ENCODE data around the gene PRPS1. TPM values are rescaled to one million over a fixed set of nuclear protein-coding genes. Genes with fewer than 3 reads are reported as not detected.
A peak's percentile ranks its signal among the peaks of the same experiment; 100 is the strongest.

The PRPS1 gene
- total RNA-seq, 1 donor from 2014 or later, result 45.1 TPM

- Mint-ChIP-seq H3K27me3 (no peaks in the 10 kb centered on the region), H3K4me1 (ENCODE audit: unreplicated experiment) (peaks cover 7% of the 10 kb centered on the region), H3K9me3 (no peaks in the 10 kb centered on the region), H3K4me3 (peak overlapping the region; percentile 42), H3K36me3 (no peaks in the 10 kb centered on the region), H3K27ac (peak overlapping the region; percentile 56)
- no peak for DNase-seq (ENCODE audit: extremely low spot score, unreplicated experiment)
- no peak for TF ChIP-seq CTCF (conservative IDR thresholded peaks at IDR 0.05)
Observed at GRCh38 chrX:107674480-107675364, 46.4 kb downstream of the PRPS1 start.

GRCh38 chrX:107675365-107675654 is 47.0 kb downstream of the PRPS1 start:
- no peaks in the 10 kb centered on the region for H3K9me3 Mint-ChIP-seq
- DNase-seq (ENCODE audit: extremely low spot score, unreplicated experiment), result no peak
- H3K27me3 Mint-ChIP-seq, result peaks cover 2% of the 10 kb centered on the region
- TF ChIP-seq CTCF (conservative IDR thresholded peaks at IDR 0.05), result no peak
- H3K4me1 Mint-ChIP-seq (ENCODE audit: unreplicated experiment), result peaks cover 9% of the 10 kb centered on the region
- H3K4me3 Mint-ChIP-seq, result no peak overlapping the region
- no peaks in the 10 kb centered on the region for H3K36me3 Mint-ChIP-seq
- no peak overlapping the region for H3K27ac Mint-ChIP-seq

GRCh38 chrX:107675823-107676555 is 47.7 kb downstream of the PRPS1 start:
- Mint-ChIP-seq H3K27me3 (peaks cover 4% of the 10 kb centered on the region), H3K4me1 (ENCODE audit: unreplicated experiment) (peaks cover 16% of the 10 kb centered on the region), H3K36me3 (no peaks in the 10 kb centered on the region), H3K27ac (peak overlapping the region; percentile 58), H3K9me3 (no peaks in the 10 kb centered on the region), H3K4me3 (peak overlapping the region; percentile 79)
- no peak for TF ChIP-seq CTCF (conservative IDR thresholded peaks at IDR 0.05)
- DNase-seq (ENCODE audit: extremely low spot score, unreplicated experiment), result no peak

GRCh38 chrX:107676559-107677378 is 48.5 kb downstream of the PRPS1 start:
- peak overlapping the region; percentile 58 for H3K27ac Mint-ChIP-seq
- DNase-seq (ENCODE audit: extremely low spot score, unreplicated experiment), result no peak
- peaks cover 16% of the 10 kb centered on the region for H3K4me1 Mint-ChIP-seq (ENCODE audit: unreplicated experiment)
- H3K27me3 Mint-ChIP-seq, result peaks cover 4% of the 10 kb centered on the region
- no peaks in the 10 kb centered on the region for H3K36me3 Mint-ChIP-seq
- H3K9me3 Mint-ChIP-seq, result no peaks in the 10 kb centered on the region
- TF ChIP-seq CTCF (conservative IDR thresholded peaks at IDR 0.05), result no peak
- H3K4me3 Mint-ChIP-seq, result peak overlapping the region; percentile 79

GRCh38 chrX:107677501-107677901 is 49.2 kb downstream of the PRPS1 start:
- peaks cover 4% of the 10 kb centered on the region for H3K27me3 Mint-ChIP-seq
- peaks cover 16% of the 10 kb centered on the region for H3K4me1 Mint-ChIP-seq (ENCODE audit: unreplicated experiment)
- H3K9me3 Mint-ChIP-seq, result no peaks in the 10 kb centered on the region
- no peaks in the 10 kb centered on the region for H3K36me3 Mint-ChIP-seq
- DNase-seq (ENCODE audit: extremely low spot score, unreplicated experiment), result no peak
- TF ChIP-seq CTCF (conservative IDR thresholded peaks at IDR 0.05), result no peak
- H3K4me3 Mint-ChIP-seq, result no peak overlapping the region
- H3K27ac Mint-ChIP-seq, result no peak overlapping the region
